ENCODE results near the gene APOB. TPM values are rescaled to one million over a fixed set of nuclear protein-coding genes. Genes with fewer than 3 reads are reported as not detected.

APOB gene
- total RNA-seq, 4 donors from 2014 or later, result 0.11 to 0.13 TPM; not detected in 2

DNA sequence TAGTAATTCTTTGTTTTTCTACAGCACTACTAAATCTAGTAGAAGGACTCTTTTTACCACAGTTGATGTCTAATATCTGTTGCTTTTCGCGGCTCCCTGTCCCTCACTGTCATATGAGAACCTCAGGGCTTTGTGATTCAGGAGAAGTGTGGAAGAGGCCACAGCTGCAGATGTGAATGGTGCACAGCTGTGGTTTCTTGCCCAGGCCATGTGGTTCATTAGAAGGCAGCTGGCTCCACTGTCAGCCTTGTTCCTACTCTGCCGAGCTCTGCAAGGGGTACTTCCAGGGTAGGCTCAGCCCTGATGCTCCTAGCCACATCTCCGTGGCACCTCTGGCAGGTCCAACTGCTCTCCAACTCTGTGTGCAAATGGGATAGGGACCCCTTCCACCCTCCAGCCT is 83.9 kb downstream of the APOB start:
- Histone ChIP-seq H3K9me3 (no peaks in the 10 kb centered on the region), H3K27ac (no peak overlapping the region), H3K4me3 (replicated peaks in 1 of 3) (no peak overlapping the region), H3K36me3 (no peaks in the 10 kb centered on the region), H3K27me3 (no peaks in the 10 kb centered on the region), H3K4me1 (no peaks in the 10 kb centered on the region)
- intact Hi-C loops (cut with DNase I), result no loop called here
- no peak for TF ChIP-seq POLR2A (IDR thresholded peaks at IDR 0.05)
- TF ChIP-seq, protein P1, sequence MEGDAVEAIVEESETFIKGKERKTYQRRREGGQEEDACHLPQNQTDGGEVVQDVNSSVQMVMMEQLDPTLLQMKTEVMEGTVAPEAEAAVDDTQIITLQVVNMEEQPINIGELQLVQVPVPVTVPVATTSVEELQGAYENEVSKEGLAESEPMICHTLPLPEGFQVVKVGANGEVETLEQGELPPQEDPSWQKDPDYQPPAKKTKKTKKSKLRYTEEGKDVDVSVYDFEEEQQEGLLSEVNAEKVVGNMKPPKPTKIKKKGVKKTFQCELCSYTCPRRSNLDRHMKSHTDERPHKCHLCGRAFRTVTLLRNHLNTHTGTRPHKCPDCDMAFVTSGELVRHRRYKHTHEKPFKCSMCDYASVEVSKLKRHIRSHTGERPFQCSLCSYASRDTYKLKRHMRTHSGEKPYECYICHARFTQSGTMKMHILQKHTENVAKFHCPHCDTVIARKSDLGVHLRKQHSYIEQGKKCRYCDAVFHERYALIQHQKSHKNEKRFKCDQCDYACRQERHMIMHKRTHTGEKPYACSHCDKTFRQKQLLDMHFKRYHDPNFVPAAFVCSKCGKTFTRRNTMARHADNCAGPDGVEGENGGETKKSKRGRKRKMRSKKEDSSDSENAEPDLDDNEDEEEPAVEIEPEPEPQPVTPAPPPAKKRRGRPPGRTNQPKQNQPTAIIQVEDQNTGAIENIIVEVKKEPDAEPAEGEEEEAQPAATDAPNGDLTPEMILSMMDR (IDR thresholded peaks at IDR 0.05), result no peak
- WGBS, 2 donors, result 78 to 79% methylated on average over 4 of the region's 4 CpGs
- no peak for DNase-seq

DNA sequence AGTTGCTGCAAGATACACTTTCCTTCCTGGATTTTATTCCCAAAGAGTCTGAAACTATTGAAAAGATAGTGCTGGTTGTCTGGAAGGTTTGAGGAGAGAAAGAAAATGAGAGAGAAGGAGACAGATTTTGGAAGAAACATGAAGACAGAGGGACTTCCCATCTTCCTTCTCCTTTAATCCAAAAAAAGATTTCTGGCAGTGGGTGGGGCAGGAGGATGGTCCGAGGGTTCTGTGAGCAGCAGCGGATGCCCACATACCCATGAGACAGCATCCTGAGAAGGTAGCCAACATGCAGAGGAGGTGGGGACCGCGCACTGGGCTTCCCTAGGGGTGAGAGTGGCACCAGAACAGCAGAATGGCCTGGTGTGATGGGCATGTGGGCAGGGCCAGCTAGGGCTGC is 84.6 kb downstream of the APOB start:
- DNase-seq, result no peak
- Histone ChIP-seq H3K27ac (no peak overlapping the region), H3K36me3 (no peaks in the 10 kb centered on the region), H3K9me3 (no peaks in the 10 kb centered on the region), H3K4me3 (replicated peaks in 1 of 3) (no peak overlapping the region), H3K27me3 (no peaks in the 10 kb centered on the region), H3K4me1 (no peaks in the 10 kb centered on the region)
- TF ChIP-seq, protein P1 (IDR thresholded peaks at IDR 0.05), result no peak
- TF ChIP-seq POLR2A (IDR thresholded peaks at IDR 0.05), result no peak
- intact Hi-C loops (cut with DNase I), result no loop called here
- 82 to 92% methylated on average over 4 of the region's 4 CpGs for WGBS, 2 donors

DNA sequence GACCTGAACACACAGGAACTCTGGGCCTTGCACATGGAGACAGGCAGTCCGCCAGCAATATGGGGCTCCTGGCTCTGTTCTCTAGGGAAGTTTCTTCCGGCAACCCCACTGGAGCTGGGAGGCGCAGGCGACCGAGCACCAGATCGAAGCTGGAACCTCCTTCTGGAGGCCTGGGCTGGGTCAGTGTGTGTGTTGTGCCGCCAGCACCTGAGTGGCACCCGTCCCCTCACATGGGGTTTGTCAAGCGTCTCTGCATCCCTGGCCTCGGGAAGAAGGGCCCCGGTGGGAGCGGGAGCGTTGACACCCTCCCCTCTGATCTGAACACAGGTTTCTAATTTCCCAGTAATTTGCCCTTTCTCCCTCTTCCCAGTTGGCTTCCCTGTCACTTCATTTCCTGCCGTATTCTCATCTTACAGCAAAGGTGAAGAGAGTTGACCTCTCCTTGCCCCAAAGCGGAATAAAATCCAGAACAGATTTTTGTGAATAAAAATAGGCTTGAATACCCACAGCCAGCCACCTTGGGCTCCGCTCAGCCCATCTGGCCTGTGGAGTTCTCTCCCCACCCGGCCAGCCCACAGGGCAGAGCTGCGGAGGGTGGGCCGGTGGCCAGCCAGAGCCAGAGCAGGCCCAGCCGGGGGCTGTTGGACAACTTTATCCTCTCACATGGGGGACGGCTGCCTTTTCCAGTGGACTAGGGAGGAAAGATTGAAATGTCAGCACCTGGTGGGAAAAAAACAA is 85.9 kb downstream of the APOB start:
- no peaks in the 10 kb centered on the region for H3K27me3 ChIP-seq
- H3K4me3 ChIP-seq (replicated peaks in 1 of 3), result no peak overlapping the region
- no peaks in the 10 kb centered on the region for H3K9me3 ChIP-seq
- no peaks in the 10 kb centered on the region for H3K4me1 ChIP-seq
- WGBS, 2 donors, result 72% methylated on average over 20 of the region's 21 CpGs
- intact Hi-C loops (cut with DNase I), result no loop called here
- H3K36me3 ChIP-seq, result no peaks in the 10 kb centered on the region
- TF ChIP-seq, protein P1 (IDR thresholded peaks at IDR 0.05), result no peak
- H3K27ac ChIP-seq, result no peak overlapping the region
- DNase-seq, result no peak

DNA sequence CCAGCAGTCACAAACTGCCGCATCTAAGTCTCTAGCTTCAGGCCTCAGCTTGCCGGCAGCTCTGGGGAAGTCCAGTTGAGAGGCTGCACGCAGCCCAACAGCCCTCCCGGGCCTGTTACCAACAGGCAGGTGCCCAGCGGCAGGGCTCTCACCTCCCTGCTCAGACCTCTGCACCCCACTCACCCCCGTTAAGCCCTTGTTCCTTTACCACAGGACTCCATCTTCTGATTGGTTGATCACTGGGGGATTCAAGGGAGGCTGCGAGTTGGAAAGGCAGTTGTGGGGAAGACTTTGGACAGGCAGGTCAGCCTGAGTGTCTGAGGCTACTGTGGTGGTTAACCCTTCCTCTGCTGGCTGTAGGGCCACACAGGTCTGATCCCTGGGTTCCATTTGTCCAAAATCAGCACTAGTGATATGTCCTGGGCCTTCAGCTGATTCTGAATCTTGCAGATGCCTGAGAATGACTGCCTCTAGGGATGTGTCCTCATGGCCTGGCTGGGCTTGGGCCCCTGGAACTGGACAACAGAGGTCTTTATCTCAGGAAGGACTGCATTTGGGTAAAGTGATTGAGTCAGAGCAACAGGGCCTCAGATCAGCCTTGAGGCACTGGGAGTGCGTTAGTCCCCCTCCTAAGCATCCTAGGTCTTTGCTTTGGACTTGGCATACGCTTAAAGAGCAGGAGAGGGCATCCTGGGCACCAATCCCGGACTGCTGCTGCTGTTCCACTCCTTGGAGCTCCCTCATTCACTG is 88.4 kb downstream of the APOB start:
- H3K27me3 ChIP-seq, result no peaks in the 10 kb centered on the region
- intact Hi-C loops (cut with DNase I), result no loop called here
- no peak overlapping the region for H3K27ac ChIP-seq
- H3K36me3 ChIP-seq, result no peaks in the 10 kb centered on the region
- WGBS, 2 donors, result 72 to 80% methylated on average over 7 to 10 of the region's 10 CpGs
- H3K9me3 ChIP-seq, result no peaks in the 10 kb centered on the region
- H3K4me1 ChIP-seq, result no peaks in the 10 kb centered on the region
- no peak for DNase-seq
- TF ChIP-seq, protein P1 (IDR thresholded peaks at IDR 0.05), result no peak
- TF ChIP-seq POLR2A (IDR thresholded peaks at IDR 0.05), result no peak
- H3K4me3 ChIP-seq (replicated peaks in 1 of 3), result no peak overlapping the region
